Heart left ventricle (tissue), 16 donors: ENCODE results near the gene SLC4A4. TPM values are rescaled to one million over a fixed set of nuclear protein-coding genes. Genes with fewer than 3 reads are reported as not detected.
A peak's percentile ranks its signal among the peaks of the same experiment; 100 is the strongest.

Experiments
- ATAC-seq, 4 donors: fragments of 200-7000 bp; cut with Tn5 transposase; one replicate each; pipeline ENCODE4 v1.9.1; 2020 to 2022; ENCODE audit warnings: moderate library complexity in 4 of 4, mild to moderate bottlenecking in 3 of 4, moderate number of reproducible peaks in 1 of 4
- DNase-seq, 5 donors: peaks; one replicate each; pipeline ENCODE4 v3.0.0-alpha.2; 2020
- H3K27ac ChIP-seq, 12 donors: fragments of 200-600 bp; sonication (generic) in 4 of 12; one replicate each; pipeline versions ENCODE4 v1.5.0 to v1.8.0; 2016 to 2022; ENCODE audit warnings: mild to moderate bottlenecking in 2 of 12
- H3K27me3 ChIP-seq, 9 donors: fragments of 200-600 bp; sonication (generic) in 2 of 9; one replicate each; pipeline versions ENCODE4 v1.5.1 to v1.8.0; 2016 to 2022; ENCODE audit warnings: mild to moderate bottlenecking in 3 of 9
- H3K36me3 ChIP-seq, 9 donors: fragments of 200-600 bp; sonication (generic) in 2 of 9; one replicate each; pipeline versions ENCODE4 v1.5.0 to v1.8.0; 2018 to 2022; ENCODE audit warnings: mild to moderate bottlenecking in 2 of 9
- H3K4me1 ChIP-seq, 12 donors: fragments of 200-600 bp; sonication (generic) in 4 of 12; one replicate each; pipeline versions ENCODE4 v1.5.0 to v1.8.0; 2016 to 2022; ENCODE audit warnings: mild to moderate bottlenecking in 3 of 12
- H3K4me3 ChIP-seq, 12 donors: fragments of 200-600 bp; sonication (generic) in 4 of 12; one replicate each; pipeline versions ENCODE4 v1.5.0 to v1.8.0; 2017 to 2022; ENCODE audit warnings: mild to moderate bottlenecking in 9 of 12, moderate library complexity in 4 of 12
- H3K9me3 ChIP-seq, 12 donors: fragments of 200-600 bp; sonication (generic) in 4 of 12; one replicate each; pipeline versions ENCODE4 v1.5.0 to v1.8.0; 2016 to 2022; ENCODE audit warnings: mild to moderate bottlenecking in 1 of 12
- CTCF ChIP-seq, 12 donors: fragments of 200-600 bp; sonication (generic) in 4 of 12; IDR thresholded peaks; one replicate each; pipeline versions ENCODE4 v1.5.0 to v1.8.0; 2018 to 2022; ENCODE audit warnings: antibody characterized with exemption in 12 of 12, mild to moderate bottlenecking in 5 of 12
- POLR2A ChIP-seq, 2 donors: fragments of 450-650 bp; IDR thresholded peaks; one replicate each; pipeline ENCODE4 v1.6.1; 2017; ENCODE audit warnings: antibody characterized with exemption in 2 of 2, mild to moderate bottlenecking in 2 of 2, moderate library complexity in 2 of 2
- WGBS, 4 donors: extraction: QIAGEN DNeasy Blood & Tissue Kit in 2 of 4; methylation state at CpG; one replicate each; pipeline versions ENCODE4 v1.1.5 to v1.1.7; 2013 to 2018; 5-methylcytosine and 5-hydroxymethylcytosine counted together
- intact Hi-C, 10 donors: fragments of 100-400 bp; cut with DNase I; formaldehyde crosslinking; loops; one replicate each; pipeline versions ENCODE4 v1.11.1 to v1.14.2; 2022
- polyA plus RNA-seq, 2 donors: library from polyadenylated mRNA; stranded (reverse); fragments of 200-250 nt; gene quantifications; one replicate each; pipeline ENCODE4 v1.2.3, GENCODE V29; 2013
- total RNA-seq, 9 donors: library from RNA; depleted of rRNA in 2 of 9; stranded (reverse); fragments of >200 nt in 2 of 9; fragmentation: NEBNext Ultra II Directional in 3 of 9; extraction: Animal tissue kit (Norgen Biotek cat#: 25700) in 3 of 9; gene quantifications; one replicate each; pipeline versions ENCODE4 v1.1.0 to v1.2.4, GENCODE V29; 2016 to 2023
- donor health status: ischemic (EF 13 %, LVEDD 7.1; RV severe dilation, severe dysfunction).
- donor health status: healthy with polysubstance abuse.
- donor health status: DM: no; HTN: yes; CAD: no.
- donor health status: DM: no; HTN: no; CAD: no.
- donor health status: ischemic (EF 25% LVEDD 6.9; RV normal size, moderate dysfunction).
- donor health status: ischemic (EF 25% LVEDD 5.7; RV mildly dilated, moderate dysfunction).
- donor health status: healthy.
- donor health status: DM: yes; HTN: yes; CAD: no.
- donor health status: ischemic (EF 35%, LVEDD 5.7; RV mildly dilated, moderate dysfunction).
- donor health status: nonischemic (EF 11% LVEDD 7.7; RV severe dilation, severe dysfunction).
- donor health status: DM: yes; HTN: yes; CAD: no.
- donor health status: PGD.
- donor health status: ischemic (EF 29% LVEDD 5.4; RV normal size, mild dysfunction).
- donor health status: nonischemic (EF 23%, LVEDD 6.1; RV moderate dilation, normal function).

The SLC4A4 gene
- total and polyA plus RNA-seq, 11 donors, result 3.7 to 48.0 (median 17.9) TPM

GRCh38 chr4:71293705-71294104 is 45.1 kb upstream of the SLC4A4 start:
- intact Hi-C loops, result no loop called here
- H3K4me3 ChIP-seq, result no peak overlapping the region
- H3K9me3 ChIP-seq, result no peaks in the 10 kb centered on the region
- no peak overlapping the region for H3K27ac ChIP-seq
- 77 to 80% (median 78%) methylated on average over 5 of the region's 5 CpGs for WGBS, 4 donors
- TF ChIP-seq CTCF (IDR thresholded peaks at IDR 0.05) (no peak), POLR2A (IDR thresholded peaks at IDR 0.05) (no peak)
- DNase-seq (no peak), ATAC-seq (no peak)
- H3K36me3 ChIP-seq, result no peaks in the 10 kb centered on the region
- H3K4me1 ChIP-seq, result peaks cover 0 to 17% (median 3%) of the 10 kb centered on the region in 12 donors
- H3K27me3 ChIP-seq, result no peaks in the 10 kb centered on the region

- peaks cover 0 to 11% (median 0%) of the 10 kb centered on the region in 12 donors for H3K4me1 ChIP-seq
- DNase-seq (no peak), ATAC-seq (no peak)
- WGBS, 4 donors, result 31 to 43% (median 40%) methylated on average over 3 of the region's 3 CpGs
- no peaks in the 10 kb centered on the region for H3K9me3 ChIP-seq
- H3K36me3 ChIP-seq, result no peaks in the 10 kb centered on the region
- intact Hi-C loops, result no loop called here
- TF ChIP-seq POLR2A (IDR thresholded peaks at IDR 0.05), result no peak
- no peak for TF ChIP-seq CTCF (IDR thresholded peaks at IDR 0.05)
- no peak overlapping the region for H3K27ac ChIP-seq
- no peaks in the 10 kb centered on the region for H3K27me3 ChIP-seq
- H3K4me3 ChIP-seq, result no peak overlapping the region
Measured at GRCh38 chr4:71294301-71294700, 44.5 kb upstream of the SLC4A4 start.

GRCh38 chr4:71296945-71297344 is 41.9 kb upstream of the SLC4A4 start:
- H3K9me3 ChIP-seq, result no peaks in the 10 kb centered on the region
- H3K27ac ChIP-seq, result no peak overlapping the region
- no peaks in the 10 kb centered on the region for H3K27me3 ChIP-seq
- no peak for DNase-seq
- 82 to 91% (median 85%) methylated on average over 1 of the region's 1 CpG for WGBS, 4 donors
- ATAC-seq, result peak in 3 of 4 donors; percentile 25 to 55 (median 32)
- TF ChIP-seq POLR2A (IDR thresholded peaks at IDR 0.05), result no peak
- TF ChIP-seq CTCF (IDR thresholded peaks at IDR 0.05), result no peak
- no peak overlapping the region for H3K4me3 ChIP-seq
- H3K4me1 ChIP-seq, result peaks cover 0 to 11% (median 0%) of the 10 kb centered on the region in 12 donors
- intact Hi-C loops, result no loop called here
- H3K36me3 ChIP-seq, result no peaks in the 10 kb centered on the region

GRCh38 chr4:71300362-71300761 is 38.5 kb upstream of the SLC4A4 start:
- peak in 1 of 5 donors; percentile 41 for DNase-seq
- 54 to 62% (median 59%) methylated on average over 7 to 8 of the region's 8 CpGs for WGBS, 4 donors
- Histone ChIP-seq H3K27ac (no peak overlapping the region), H3K4me1 (peaks cover 0 to 11% (median 0%) of the 10 kb centered on the region in 12 donors), H3K9me3 (no peaks in the 10 kb centered on the region), H3K27me3 (no peaks in the 10 kb centered on the region), H3K4me3 (no peak overlapping the region), H3K36me3 (no peaks in the 10 kb centered on the region)
- TF ChIP-seq POLR2A (IDR thresholded peaks at IDR 0.05) (no peak), CTCF (IDR thresholded peaks at IDR 0.05) (no peak)
- intact Hi-C loops, result no loop called here
- peak in 3 of 4 donors; percentile 21 to 30 (median 24) for ATAC-seq
